ENCODE data around the gene PCNX1.
"Not testable (repeated sequence)": the region's sequence is repeated elsewhere in the genome, so short reads cannot be mapped to it uniquely, and the experiment has no call there.

PCNX1 gene

DNA sequence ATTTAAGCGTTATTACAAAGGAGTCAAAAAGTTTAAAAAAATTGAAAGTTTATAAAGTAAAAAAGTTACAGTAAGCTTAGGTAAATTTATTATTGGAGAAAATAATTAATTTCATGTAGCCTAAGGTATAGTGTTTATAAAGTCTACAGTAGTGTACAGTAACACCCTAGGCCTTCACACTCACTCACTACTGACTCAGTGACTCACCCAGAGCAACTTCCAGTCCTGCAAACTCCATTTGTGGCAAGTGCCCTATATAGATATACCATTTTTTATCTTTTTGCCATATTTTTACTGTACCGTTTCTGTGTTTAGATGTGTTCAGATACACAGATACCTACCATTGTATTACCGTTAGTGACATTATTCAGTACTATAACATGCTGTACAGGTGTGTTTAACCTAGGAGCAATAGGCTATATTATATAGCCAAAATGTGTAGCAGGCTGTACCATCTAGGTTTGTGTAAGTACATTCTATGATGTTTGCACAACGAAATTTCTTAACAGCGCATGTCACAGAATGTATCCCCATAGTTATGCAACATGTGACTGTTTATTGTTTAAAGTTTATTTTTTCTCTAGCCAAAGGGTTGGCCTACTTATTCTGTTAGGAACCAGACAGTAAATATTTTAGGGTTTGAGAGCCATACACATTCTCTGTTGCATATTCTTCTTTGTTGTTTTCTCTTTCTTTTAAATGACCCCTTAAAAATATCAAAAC lies 155.5 kb downstream of the PCNX1 start:
- Mint-ChIP-seq H3K9me3 (peaks cover 3% of the 10 kb centered on the region), H3K4me3 (no peak overlapping the region), H3K36me3 (ENCODE audit: low read depth) (peaks cover 94% of the 10 kb centered on the region), H3K27me3 (no peaks in the 10 kb centered on the region), H3K4me1 (ENCODE audit: low read depth) (peaks cover 12% of the 10 kb centered on the region), H3K27ac (no peak overlapping the region)
- no peak for DNase-seq

DNA sequence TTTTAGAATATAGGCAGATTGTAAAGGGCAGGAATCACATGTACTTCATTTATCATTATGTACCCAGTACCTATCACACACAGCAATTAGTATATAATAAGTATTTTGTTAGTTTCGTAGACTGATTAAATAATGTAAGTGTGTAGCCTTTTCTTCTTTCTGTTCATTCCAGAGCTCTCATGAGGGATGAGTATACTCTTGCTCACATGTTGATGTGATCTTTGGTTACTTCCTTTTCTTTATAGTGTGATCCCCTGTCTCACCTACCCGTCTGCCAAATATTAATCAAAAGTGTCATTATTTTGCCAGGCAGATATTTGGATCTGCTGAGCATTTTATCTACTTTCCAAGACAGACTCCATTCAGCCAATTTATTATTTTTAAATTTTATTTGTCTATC lies 156.1 kb downstream of the PCNX1 start:
- H3K27me3 Mint-ChIP-seq, result no peaks in the 10 kb centered on the region
- H3K36me3 Mint-ChIP-seq (ENCODE audit: low read depth), result peaks cover 91% of the 10 kb centered on the region
- peaks cover 3% of the 10 kb centered on the region for H3K9me3 Mint-ChIP-seq
- no peak for DNase-seq
- no peak overlapping the region for H3K4me3 Mint-ChIP-seq
- H3K4me1 Mint-ChIP-seq (ENCODE audit: low read depth), result peaks cover 12% of the 10 kb centered on the region
- H3K27ac Mint-ChIP-seq, result no peak overlapping the region

DNA sequence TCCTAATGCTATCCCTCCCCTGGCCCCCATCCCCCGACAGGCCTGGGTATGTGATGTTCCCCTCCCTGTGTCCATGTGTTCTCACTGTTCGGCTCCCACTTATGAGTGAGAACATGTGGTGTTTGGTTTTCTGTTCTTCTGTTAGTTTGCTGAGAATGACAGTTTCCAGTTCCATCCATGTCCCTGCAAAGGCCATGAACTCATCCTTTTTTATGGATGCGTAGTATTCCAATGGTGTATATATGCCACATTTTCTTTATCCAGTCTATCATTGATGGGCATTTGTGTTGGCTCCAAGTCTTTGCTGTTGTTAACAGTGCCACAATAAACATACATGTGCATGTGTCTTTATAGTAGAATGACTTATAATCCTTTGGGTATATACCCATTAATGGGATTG lies 157.5 kb downstream of the PCNX1 start:
- not testable (repeated sequence) for H3K27ac Mint-ChIP-seq, DNase-seq, H3K9me3 Mint-ChIP-seq, H3K27me3 Mint-ChIP-seq, H3K4me3 Mint-ChIP-seq
- Mint-ChIP-seq H3K36me3 (ENCODE audit: low read depth) (peaks cover 84% of the 10 kb centered on the region), H3K4me1 (ENCODE audit: low read depth) (peaks cover 18% of the 10 kb centered on the region)

DNA sequence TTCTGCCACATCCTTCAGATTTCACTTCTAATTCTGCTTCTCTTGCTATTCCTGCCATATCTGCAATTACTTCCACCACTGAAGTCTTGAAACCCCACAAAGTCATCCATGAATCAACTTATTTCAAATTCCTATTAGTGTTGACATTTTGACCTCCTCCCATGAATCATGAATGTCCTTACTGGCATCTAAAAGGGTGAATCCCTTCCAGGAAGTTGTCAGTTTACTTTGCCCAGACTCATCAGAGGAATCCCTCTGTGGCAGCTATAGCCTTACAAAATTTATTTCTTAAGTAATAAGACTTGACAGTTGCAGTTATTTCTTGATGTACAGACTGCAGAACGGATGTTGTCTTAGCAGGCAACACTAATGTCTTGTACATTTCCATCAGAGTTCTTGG lies 162.9 kb downstream of the PCNX1 start:
- Mint-ChIP-seq H3K27me3 (no peaks in the 10 kb centered on the region), H3K4me3 (no peak overlapping the region), H3K27ac (peak overlapping the region; percentile 7), H3K4me1 (ENCODE audit: low read depth) (peaks cover 34% of the 10 kb centered on the region), H3K9me3 (peaks cover 3% of the 10 kb centered on the region), H3K36me3 (ENCODE audit: low read depth) (peaks cover 88% of the 10 kb centered on the region)
- no peak for DNase-seq

DNA sequence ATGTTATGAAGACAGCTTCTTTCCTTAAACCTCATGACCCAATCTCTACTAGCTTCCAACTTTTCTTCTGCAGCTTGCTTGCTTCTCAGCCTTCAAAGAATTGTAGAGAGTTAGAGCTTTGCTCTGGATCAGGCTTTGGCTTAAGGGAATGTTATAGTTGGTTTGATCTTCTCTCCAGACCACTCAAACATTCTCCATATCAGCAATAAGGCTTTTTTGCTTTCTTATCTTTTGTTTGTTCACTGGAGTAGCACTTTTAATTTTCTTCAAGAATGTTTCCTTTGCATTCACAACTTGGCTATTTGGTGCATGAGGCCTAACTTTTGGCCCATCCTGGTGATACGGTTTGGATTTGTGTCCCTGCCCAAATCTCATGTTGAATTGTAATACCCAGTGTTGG lies 163.8 kb downstream of the PCNX1 start:
- Mint-ChIP-seq H3K27ac (peak overlapping the region; percentile 60), H3K4me1 (ENCODE audit: low read depth) (peaks cover 33% of the 10 kb centered on the region), H3K27me3 (no peaks in the 10 kb centered on the region), H3K9me3 (peaks cover under 1% of the 10 kb centered on the region), H3K36me3 (ENCODE audit: low read depth) (peaks cover 87% of the 10 kb centered on the region), H3K4me3 (no peak overlapping the region)
- no peak for DNase-seq

DNA sequence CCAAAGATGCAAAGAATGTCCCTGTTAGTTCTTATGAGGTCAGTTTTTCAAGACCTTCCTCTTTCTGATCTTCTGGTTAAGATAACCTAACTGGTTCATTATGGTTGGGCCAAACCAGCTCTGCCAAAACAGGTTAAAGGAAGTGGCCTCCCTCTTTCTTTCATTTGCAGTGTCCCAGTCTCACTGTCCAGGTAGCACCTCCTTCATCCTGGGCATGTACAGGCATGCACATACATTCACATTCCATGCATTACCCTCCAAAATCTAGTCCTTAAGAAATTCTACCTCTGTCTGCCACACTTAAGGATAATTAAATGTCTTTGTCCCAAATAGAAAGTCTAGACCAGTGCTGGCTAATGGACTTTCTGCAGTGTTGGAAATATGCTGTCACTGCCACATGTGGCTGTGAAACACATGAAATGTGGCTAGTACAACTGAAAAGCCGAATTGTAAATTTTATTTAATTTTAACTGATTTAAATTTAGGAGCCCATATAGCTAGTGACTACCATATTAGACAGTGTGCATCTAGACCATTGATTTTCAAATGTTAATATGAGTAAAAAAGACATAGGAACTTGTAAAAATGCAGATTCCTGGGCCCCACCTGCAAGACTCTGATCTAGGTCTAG lies 169.3 kb downstream of the PCNX1 start:
- Mint-ChIP-seq H3K36me3 (ENCODE audit: low read depth) (peaks cover 97% of the 10 kb centered on the region), H3K4me1 (ENCODE audit: low read depth) (peaks cover 24% of the 10 kb centered on the region), H3K9me3 (peaks cover 13% of the 10 kb centered on the region), H3K27ac (peak overlapping the region; percentile 27), H3K4me3 (no peak overlapping the region), H3K27me3 (no peaks in the 10 kb centered on the region)
- no peak for DNase-seq

DNA sequence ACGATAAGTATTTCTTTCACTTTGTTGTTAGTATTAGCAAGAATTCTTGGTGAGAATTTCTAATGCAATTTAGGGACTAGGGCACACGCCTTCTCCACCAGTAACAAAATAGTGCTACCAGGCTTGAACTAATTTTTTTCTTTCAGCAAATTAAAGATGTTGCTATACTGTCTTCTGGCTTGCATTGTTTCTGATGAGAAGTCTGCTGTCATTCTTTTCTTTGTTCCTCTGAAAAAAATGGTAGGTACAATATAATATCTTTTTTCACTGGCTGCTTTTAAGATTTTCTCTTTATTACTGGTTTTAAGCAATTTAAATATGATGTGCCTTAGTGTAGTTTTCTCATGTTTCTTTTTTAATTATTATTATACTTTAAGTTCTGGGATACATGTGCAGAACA lies 171.2 kb downstream of the PCNX1 start:
- Mint-ChIP-seq H3K27ac (no peak overlapping the region), H3K4me1 (ENCODE audit: low read depth) (peaks cover 35% of the 10 kb centered on the region), H3K27me3 (no peaks in the 10 kb centered on the region)

DNA sequence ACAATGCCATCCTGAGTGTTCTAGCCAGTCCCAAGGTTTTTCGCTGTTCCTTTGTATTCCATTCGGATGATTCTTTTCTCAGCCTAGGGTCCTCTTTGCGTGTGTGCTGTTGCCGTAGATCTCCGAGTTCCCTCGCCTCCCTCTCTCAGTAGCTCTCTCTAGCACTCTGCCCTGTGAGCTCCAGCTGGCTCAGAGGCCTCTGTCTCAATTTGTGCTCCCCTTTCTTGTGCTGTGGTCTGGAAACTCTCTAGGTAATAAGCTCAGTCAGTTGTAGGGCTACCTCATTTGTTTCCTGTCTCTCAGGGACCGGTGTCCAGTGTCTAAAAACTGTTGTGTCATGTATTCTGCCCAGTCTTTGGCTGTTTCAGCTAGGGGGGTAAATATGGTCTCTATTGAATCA lies 179.3 kb downstream of the PCNX1 start:
- Mint-ChIP-seq H3K27me3 (no peaks in the 10 kb centered on the region), H3K4me3 (no peak overlapping the region), H3K9me3 (no peaks in the 10 kb centered on the region), H3K4me1 (ENCODE audit: low read depth) (peaks cover 17% of the 10 kb centered on the region), H3K36me3 (ENCODE audit: low read depth) (peaks cover 96% of the 10 kb centered on the region), H3K27ac (peak overlapping the region; percentile 61)
- no peak for DNase-seq

More for the DNA sequence above, 171.2 kb downstream of the PCNX1 start:
- DNase-seq, result no peak
- Mint-ChIP-seq H3K9me3 (peaks cover 13% of the 10 kb centered on the region), H3K4me3 (no peak overlapping the region), H3K36me3 (ENCODE audit: low read depth) (peaks cover 97% of the 10 kb centered on the region)

DNA sequence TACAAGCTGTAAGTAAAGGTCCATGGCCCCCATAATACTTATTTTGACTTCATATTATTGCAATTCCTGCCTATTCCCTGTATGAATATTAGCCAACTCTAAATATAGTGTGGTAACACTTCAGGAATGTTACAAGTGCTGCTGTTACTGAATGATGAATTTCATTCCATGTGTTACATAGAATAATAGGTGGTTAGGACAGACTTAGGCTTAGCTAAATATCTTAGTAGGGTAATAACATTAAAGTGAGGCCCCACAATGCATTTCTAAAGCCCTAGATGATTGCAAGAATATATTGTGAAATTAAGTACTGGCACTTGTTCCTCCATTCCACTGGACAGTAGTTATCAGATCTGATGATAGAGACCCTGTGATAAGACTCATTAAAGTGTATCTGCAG lies 182.7 kb downstream of the PCNX1 start:
- peak overlapping the region; percentile 3 for H3K27ac Mint-ChIP-seq
- peaks cover 4% of the 10 kb centered on the region for H3K4me1 Mint-ChIP-seq (ENCODE audit: low read depth)
- H3K27me3 Mint-ChIP-seq, result no peaks in the 10 kb centered on the region
- H3K4me3 Mint-ChIP-seq, result no peak overlapping the region
- DNase-seq, result no peak
- peaks cover 94% of the 10 kb centered on the region for H3K36me3 Mint-ChIP-seq (ENCODE audit: low read depth)
- H3K9me3 Mint-ChIP-seq, result no peaks in the 10 kb centered on the region

DNA sequence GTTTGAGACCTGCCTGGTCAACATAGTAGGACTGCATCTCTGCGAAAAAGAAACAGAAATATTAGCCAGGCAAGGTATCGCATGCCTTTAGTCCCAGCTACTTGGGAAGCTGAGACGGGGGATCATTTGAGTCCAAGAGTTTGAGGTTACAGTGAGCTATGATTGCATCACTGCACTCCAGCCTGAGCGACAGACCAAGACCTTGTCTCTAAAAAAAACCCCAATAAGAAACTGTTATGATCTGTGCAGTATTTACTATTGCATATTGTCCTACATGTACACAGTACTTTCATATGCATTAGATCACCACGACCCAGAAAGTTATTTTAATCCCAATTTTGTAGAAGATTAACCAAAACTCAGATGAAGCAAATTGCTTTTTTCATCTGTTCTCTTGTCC lies 187.5 kb downstream of the PCNX1 start:
- H3K4me1 Mint-ChIP-seq (ENCODE audit: low read depth), result peaks cover 15% of the 10 kb centered on the region
- H3K4me3 Mint-ChIP-seq, result no peak overlapping the region
- H3K27me3 Mint-ChIP-seq, result no peaks in the 10 kb centered on the region
- peaks cover 5% of the 10 kb centered on the region for H3K9me3 Mint-ChIP-seq
- H3K36me3 Mint-ChIP-seq (ENCODE audit: low read depth), result peaks cover 86% of the 10 kb centered on the region
- no peak overlapping the region for H3K27ac Mint-ChIP-seq
- DNase-seq, result no peak

DNA sequence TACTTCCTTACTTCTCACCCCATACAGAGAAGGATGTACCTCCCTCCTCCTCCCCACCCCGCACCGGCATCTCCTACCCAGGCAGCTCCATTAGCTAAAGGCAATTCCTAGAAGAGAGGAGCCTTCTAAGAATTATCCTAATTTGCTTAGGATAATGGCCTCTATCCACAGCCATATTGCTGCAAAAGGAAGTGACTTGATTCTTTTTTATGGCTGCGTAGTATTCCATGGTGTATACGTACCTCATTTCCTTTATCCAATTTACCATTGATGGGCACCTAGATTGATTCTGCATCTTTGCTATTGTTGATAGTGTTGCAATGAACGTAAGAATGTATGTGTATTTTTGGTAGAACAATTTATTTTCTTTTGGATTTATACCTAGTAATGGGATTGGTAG lies 189.7 kb downstream of the PCNX1 start:
- Mint-ChIP-seq H3K36me3 (ENCODE audit: low read depth) (peaks cover 81% of the 10 kb centered on the region), H3K27me3 (no peaks in the 10 kb centered on the region), H3K4me1 (ENCODE audit: low read depth) (peaks cover 16% of the 10 kb centered on the region), H3K4me3 (no peak overlapping the region), H3K27ac (no peak overlapping the region), H3K9me3 (peaks cover 5% of the 10 kb centered on the region)
- DNase-seq, result no peak

DNA sequence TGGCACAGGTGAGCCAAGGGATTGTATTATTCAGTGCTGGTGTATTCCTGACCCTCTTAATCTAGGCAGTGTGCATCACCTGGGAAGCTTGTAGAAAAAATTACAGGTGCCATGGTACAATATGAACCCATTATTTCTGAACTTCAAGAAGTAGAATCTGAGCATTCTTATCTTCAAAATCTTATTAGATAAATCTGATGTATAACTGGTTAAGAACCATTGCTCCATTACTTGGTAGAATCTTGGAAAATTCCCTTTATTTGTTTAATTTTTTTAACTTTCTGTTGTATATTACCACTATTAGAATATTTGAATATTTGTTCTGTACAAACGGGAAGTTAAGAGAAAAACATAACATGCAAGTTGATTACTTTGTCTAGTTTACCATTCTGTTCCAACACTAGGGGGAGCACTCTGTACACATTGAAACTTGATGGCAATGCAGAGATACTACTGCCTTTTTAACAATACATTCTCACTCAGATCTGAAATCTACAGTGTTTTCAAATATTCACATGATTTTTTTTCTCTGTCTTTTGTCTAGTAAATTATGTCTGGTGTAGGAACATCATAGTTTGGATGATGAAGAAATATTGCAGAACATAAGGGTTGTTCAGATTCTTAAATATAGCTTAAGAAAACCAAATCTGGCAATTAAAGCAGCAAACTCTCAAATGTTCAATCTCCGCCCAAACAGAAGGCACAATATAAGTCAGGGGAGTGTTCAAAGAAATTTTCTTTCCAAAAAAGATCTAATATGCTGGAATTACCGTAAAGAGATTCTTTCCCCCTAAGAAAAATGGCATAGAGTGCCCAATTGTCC lies 196.6 kb downstream of the PCNX1 start:
- Mint-ChIP-seq H3K27ac (no peak overlapping the region), H3K4me1 (ENCODE audit: low read depth) (peaks cover 10% of the 10 kb centered on the region), H3K9me3 (no peaks in the 10 kb centered on the region)

DNA sequence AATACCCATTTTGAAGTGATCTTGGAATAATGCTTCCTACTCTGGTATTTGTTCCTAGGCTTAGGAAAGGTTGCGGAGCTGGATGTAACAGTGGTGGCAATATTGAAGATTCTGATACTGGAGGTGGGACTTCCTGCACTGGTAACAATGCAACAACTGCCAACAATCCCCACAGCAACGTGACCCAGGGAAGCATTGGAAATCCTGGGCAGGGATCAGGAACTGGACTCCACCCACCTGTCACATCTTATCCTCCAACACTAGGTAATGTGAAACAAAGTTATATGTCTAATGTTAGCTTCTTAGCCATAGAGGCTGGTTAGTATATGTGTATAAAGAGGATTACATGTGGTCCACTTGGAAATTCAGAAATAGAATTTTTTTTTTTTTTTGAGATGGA lies 197.9 kb downstream of the PCNX1 start:
- Mint-ChIP-seq H3K27me3 (no peaks in the 10 kb centered on the region), H3K9me3 (no peaks in the 10 kb centered on the region), H3K27ac (no peak overlapping the region), H3K4me1 (ENCODE audit: low read depth) (peaks cover 4% of the 10 kb centered on the region), H3K36me3 (ENCODE audit: low read depth) (peaks cover 88% of the 10 kb centered on the region), H3K4me3 (no peak overlapping the region)
- DNase-seq, result no peak

More for the DNA sequence above, 196.6 kb downstream of the PCNX1 start:
- no peak overlapping the region for H3K4me3 Mint-ChIP-seq
- H3K36me3 Mint-ChIP-seq (ENCODE audit: low read depth), result peaks cover 82% of the 10 kb centered on the region
- no peaks in the 10 kb centered on the region for H3K27me3 Mint-ChIP-seq
- DNase-seq, result no peak

DNA sequence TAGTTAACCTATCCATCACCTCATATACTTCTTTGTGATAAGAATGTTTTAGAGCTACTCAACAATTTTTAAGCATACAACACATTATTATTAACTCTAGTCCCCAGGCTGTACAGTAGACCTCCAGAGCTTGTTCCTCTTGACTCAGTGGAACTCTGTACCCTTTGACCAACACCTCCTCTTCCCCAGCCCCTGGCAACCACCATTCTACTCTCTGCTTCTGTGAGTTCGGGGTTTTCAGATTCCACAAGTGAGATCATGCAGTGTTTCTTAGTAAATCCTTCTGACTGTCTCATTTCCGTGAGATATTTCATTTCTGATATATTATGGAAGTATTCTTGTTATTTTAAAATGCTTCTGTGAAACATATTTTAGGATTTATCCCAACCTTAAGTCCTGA lies 200.7 kb downstream of the PCNX1 start:
- Mint-ChIP-seq H3K36me3 (ENCODE audit: low read depth) (peaks cover 89% of the 10 kb centered on the region), H3K4me1 (ENCODE audit: low read depth) (peaks cover 7% of the 10 kb centered on the region), H3K27ac (peak overlapping the region; percentile 84), H3K27me3 (no peaks in the 10 kb centered on the region), H3K9me3 (no peaks in the 10 kb centered on the region), H3K4me3 (no peak overlapping the region)
- no peak for DNase-seq

Data from activated T-cell treated with anti-CD3 and anti-CD28 coated beads, Interleukin-2, amount 50 U/mL, for 24 hours (primary cell).